GM12878 (cell line): ENCODE measurements around the gene SLC45A2. TPM values are rescaled to one million over a fixed set of nuclear protein-coding genes. Genes with fewer than 3 reads are reported as not detected.

Source experiments
- ATAC-seq: fragments of 200-7000 bp; cut with Tn5 transposase; 3 replicates; pipeline ENCODE4 v1.9.1; 2020; ENCODE audit warnings: mild to moderate bottlenecking, moderate library complexity
- BruUV-seq: library from RNA; stranded (reverse); fragments of 400-500 nt; replicated peaks from 2 replicates; lab custom pipeline; 2021; lab: Mats Ljungman, UMichigan
- CTCF ChIA-PET: fragments of 300-600 bp; sonication (Branson Sonifier 250); formaldehyde crosslinking; extraction: SDS; loops from one replicate; lab custom pipeline; 2021; ENCODE audit warnings: inconsistent platforms; lab: Yijun Ruan, JAX
- POLR2A ChIA-PET: fragments of 350-600 bp; formaldehyde crosslinking; extraction: SDS; loops from one replicate; lab custom pipeline; 2021; ENCODE audit warnings: inconsistent platforms; lab: Charles Lee
- RAD21 ChIA-PET: fragments of 300-600 bp; sonication (Branson Sonifier 250); formaldehyde crosslinking; loops from one replicate; lab custom pipeline; 2023; ENCODE audit warnings: antibody characterized with exemption; ENCODE audit not compliant: unreplicated experiment; lab: Charles Lee
- SMC1A ChIA-PET: fragments of 300-600 bp; sonication (Branson Sonifier 250); formaldehyde crosslinking; loops from one replicate; lab custom pipeline; 2023; ENCODE audit not compliant: unreplicated experiment, uncharacterized antibody; lab: Charles Lee
- DNase-seq: peaks from one replicate; pipeline ENCODE4 v3.0.0-alpha.2; 2011; ENCODE audit warnings: low read depth, low spot score
- FAIRE-seq: peaks from 3 replicates; lab custom pipeline; 2011; peaks lifted over from hg19 to GRCh38; lab: Jason Lieb, UNC
- H2AFZ ChIP-seq: 2 replicates; pipeline ENCODE4 v1.6.0; 2011; ENCODE audit warnings: low read depth, low read length, control low read depth; ENCODE audit not compliant: control insufficient read depth
- H3K27ac ChIP-seq: 2 replicates; pipeline ENCODE4 v1.5.1; 2011; ENCODE audit warnings: control low read depth; ENCODE audit not compliant: control insufficient read depth, insufficient read depth
- H3K27me3 ChIP-seq, 2 experiments: replicated peaks in 1 of 2; 2 replicates each; pipeline versions ENCODE4 v1.6.0 to v1.6.1; 2011; ENCODE audit warnings: low read length in 1 of 2; ENCODE audit not compliant: control insufficient read depth in 2 of 2, insufficient read depth in 2 of 2
- H3K36me3 ChIP-seq, 2 experiments: 2 replicates each; pipeline ENCODE4 v1.5.1; 2011; ENCODE audit warnings: low read length in 1 of 2; ENCODE audit not compliant: control insufficient read depth in 2 of 2, insufficient read depth in 2 of 2
- H3K4me1 ChIP-seq: 2 replicates; pipeline ENCODE4 v1.6.1; 2011; ENCODE audit warnings: mild to moderate bottlenecking, low read length, moderate library complexity, mixed read lengths; ENCODE audit not compliant: control insufficient read depth, insufficient read depth
- H3K4me2 ChIP-seq: 2 replicates; pipeline ENCODE4 v1.6.0; 2011; ENCODE audit warnings: control low read depth; ENCODE audit not compliant: control insufficient read depth, insufficient read depth
- H3K4me3 ChIP-seq: fragments of 200-600 bp; sonication (generic); 2 replicates; pipeline ENCODE4 v1.5.1; 2016
- H3K79me2 ChIP-seq: 2 replicates; pipeline ENCODE4 v1.6.0; 2011; ENCODE audit warnings: low read length; ENCODE audit not compliant: control insufficient read depth, insufficient read depth
- H3K9ac ChIP-seq: 2 replicates; pipeline ENCODE4 v1.8.0; 2011; ENCODE audit warnings: low read length, control low read depth, mixed read lengths; ENCODE audit not compliant: control insufficient read depth, insufficient read depth
- H3K9me3 ChIP-seq: replicated peaks from 3 replicates; pipeline ENCODE4 v1.5.1; 2011; ENCODE audit warnings: mild to moderate bottlenecking, low read length; ENCODE audit not compliant: control insufficient read depth, insufficient read depth
- H4K20me1 ChIP-seq: 2 replicates; pipeline ENCODE4 v1.6.0; 2011; ENCODE audit not compliant: control insufficient read depth, insufficient read depth
- BACH1 ChIP-seq: fragments of 450-650 bp; IDR thresholded peaks from 2 replicates; pipeline ENCODE4 v1.6.1; 2017; ENCODE audit warnings: mild to moderate bottlenecking, borderline replicate concordance
- DPF2 ChIP-seq: fragments of 450-650 bp; IDR thresholded peaks from 2 replicates; pipeline ENCODE4 v1.6.1; 2017; ENCODE audit warnings: mild to moderate bottlenecking
- JUNB ChIP-seq: IDR thresholded peaks from 2 replicates; pipeline ENCODE4 v1.6.1; 2016; ENCODE audit warnings: antibody characterized with exemption, mild to moderate bottlenecking
- NFIC ChIP-seq: IDR thresholded peaks from 2 replicates; pipeline ENCODE4 v1.6.1; 2012; ENCODE audit warnings: low read depth, mild to moderate bottlenecking, inconsistent platforms, low read length, moderate library complexity
- SIN3A ChIP-seq: IDR thresholded peaks from 2 replicates; pipeline ENCODE4 v1.6.1; 2012; ENCODE audit warnings: low read depth, low read length, improper control_type of control experiment
- SRF ChIP-seq, 2 experiments: IDR thresholded peaks; 2 replicates each; pipeline ENCODE4 v1.6.1; 2011; ENCODE audit warnings: low read depth in 2 of 2, low read length in 2 of 2, mild to moderate bottlenecking in 1 of 2, moderate library complexity in 1 of 2
- WGBS: methylation state at CpG from one replicate; pipeline ENCODE4 v1.1.6; 2016; ENCODE audit warnings: low lambda C conversion rate; ENCODE audit not compliant: insufficient replicate concordance, insufficient coverage; ENCODE audit errors: missing lambda C conversion rate; 5-methylcytosine and 5-hydroxymethylcytosine counted together
- in situ Hi-C: fragments of 300-500 bp; cut with MboI; formaldehyde crosslinking; loops from 9 replicates; pipeline ENCODE4 v1.14.3; 2018; ENCODE audit warnings: mixed read lengths
- intact Hi-C: fragments of 100-400 bp; cut with micrococcal nuclease; formaldehyde crosslinking; loops from one replicate; pipeline ENCODE4 v1.14.2; 2022; ENCODE audit not compliant: unreplicated experiment
- polyA plus RNA-seq, 11 experiments: library from polyadenylated mRNA; depleted of rRNA in 4 of 11; unstranded in 6 of 11; stranded (reverse) in 5 of 11; fragments of >200 nt; fragmentation: Nextera tagmentation in 4 of 11; fragmentation: Illumina TruSeq in 1 of 11; extraction: Ambion mirVana in 4 of 11; extraction: Trizol in 1 of 11; gene quantifications; 1 replicate in 1 of 11; 2 replicates in 10 of 11; pipeline versions ENCODE4 v1.2.1 to v1.2.3, GENCODE V29; 2011 to 2016; ENCODE audit warnings: inconsistent platforms in 2 of 11, missing spikeins in 2 of 11, low read depth in 1 of 11
- total RNA-seq, 4 experiments: library from RNA; depleted of rRNA in 3 of 4; stranded (reverse); fragments of >200 nt in 3 of 4; fragmentation: Illumina TruSeq in 1 of 4; extraction: Trizol in 1 of 4; gene quantifications; 2 replicates each; pipeline versions ENCODE4 v1.2.1 to v1.2.3, GENCODE V29; 2013 to 2021

SLC45A2 gene
- total and polyA plus RNA-seq, 10 of the 15 experiments (the other 5 are each of a cell fraction or from before 2014, with no cell fraction given): 0.06 to 0.07 TPM; not detected in 8

DNA sequence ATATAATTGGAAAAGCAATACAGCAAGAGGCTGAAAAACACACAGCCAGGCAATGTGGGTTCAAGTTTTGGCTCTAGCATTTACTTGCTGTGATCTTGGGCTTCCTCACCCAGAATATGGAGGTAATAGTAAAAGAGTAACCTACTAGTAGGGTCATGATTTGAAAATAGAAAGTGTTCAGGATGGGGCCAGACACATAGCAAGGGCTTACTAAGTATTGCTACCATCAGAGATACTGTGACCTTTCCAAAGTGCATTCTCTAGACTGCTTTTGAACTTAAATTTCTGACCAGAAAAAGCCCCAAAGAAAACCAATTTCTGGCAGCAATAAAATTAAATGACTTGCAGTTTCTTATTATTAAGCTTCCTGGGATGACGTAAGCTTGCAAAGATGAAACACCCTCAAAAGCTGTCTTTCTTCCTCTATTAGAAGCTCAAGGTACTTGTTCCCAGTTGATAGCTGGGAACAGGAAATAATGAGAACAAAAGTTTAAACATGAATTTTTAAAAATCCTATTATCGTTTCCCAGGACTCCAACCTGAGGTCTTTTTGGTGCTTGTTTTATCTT is 20.3 kb downstream of the SLC45A2 start:
- no peak overlapping the region; the same call in 1 of the 2 replicates for H2AFZ ChIP-seq
- ATAC-seq (no peak; the same call in 2 of the 3 replicates), DNase-seq (no peak), FAIRE-seq (no peak)
- H3K27ac ChIP-seq: no peak overlapping the region
- no peaks in the 10 kb centered on the region for H3K4me1 ChIP-seq
- CTCF ChIA-PET: interaction anchor here (1.7 to 2.4 kb wide), 2 partner anchors 30 to 377 kb away, joined by 4 to 5 read pairs; no protein-coding TSS in a partner anchor
- H3K4me2 ChIP-seq: no peak overlapping the region
- no peaks in the 10 kb centered on the region for H3K79me2 ChIP-seq
- 20% methylated on average over 2 of the region's 2 CpGs for WGBS
- RAD21 ChIA-PET: interaction anchor here (1.0 kb wide), 1 partner anchor 29 kb away, joined by 3 read pairs; no protein-coding TSS in a partner anchor
- TF ChIP-seq NFIC: 0 out of 2 replicates have a peak, but pooled peaks have one; percentile 16
- TF ChIP-seq JUNB: peak; percentile 12; the same call in 1 of the 2 replicates
- TF ChIP-seq DPF2: no peak
- H3K27me3 ChIP-seq: no peaks in the 10 kb centered on the region
- BruUV-seq: no TSS peak
- no peak overlapping the region for H3K4me3 ChIP-seq
- intact Hi-C loops (no loop called here), in situ Hi-C loops (no loop called here)
- no peak overlapping the region for H3K9ac ChIP-seq
- POLR2A ChIA-PET: no interaction called here
- SMC1A ChIA-PET: interaction anchor here (1.5 to 1.7 kb wide), 2 partner anchors 33 to 529 kb away, joined by 3 to 4 read pairs; no protein-coding TSS in a partner anchor
- no peaks in the 10 kb centered on the region for H3K36me3 ChIP-seq
- H4K20me1 ChIP-seq: no peaks in the 10 kb centered on the region
- no peaks in the 10 kb centered on the region for H3K9me3 ChIP-seq

DNA sequence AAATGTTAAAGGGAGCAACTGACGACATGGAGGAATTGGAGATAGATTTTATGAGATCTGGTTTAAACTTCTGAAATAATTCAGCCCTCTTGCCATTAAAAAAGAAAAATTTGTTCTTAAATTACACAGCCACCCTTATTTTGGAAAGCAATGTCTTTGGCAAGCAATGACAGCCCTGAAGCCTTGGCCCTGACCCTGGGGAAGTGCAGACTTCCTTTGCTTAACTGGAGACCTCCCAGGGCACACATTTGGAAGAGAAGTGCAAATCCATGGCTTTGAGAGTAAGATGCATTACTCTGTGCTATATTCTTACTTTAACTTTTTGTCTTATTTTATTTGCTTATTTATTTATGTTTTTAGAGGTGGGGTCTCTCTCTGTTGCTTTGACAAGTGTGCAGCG is 26.3 kb downstream of the SLC45A2 start:
- POLR2A ChIA-PET: no interaction called here
- H3K27ac ChIP-seq: no peak overlapping the region
- BruUV-seq: no TSS peak
- no peak for TF ChIP-seq BACH1
- TF ChIP-seq SRF (IDR thresholded peaks at IDR 0.05; ENCODE audit: low read depth in 2 of 2, low read length in 2 of 2): no peak
- TF ChIP-seq SIN3A: no peak
- TF ChIP-seq, all 136 proteins: peak for 0
- 67% methylated on average over 2 of the region's 2 CpGs for WGBS
- ATAC-seq: no peak
- no peak for DNase-seq
- Histone ChIP-seq H3K9ac (no peak overlapping the region), H3K36me3 (no peaks in the 10 kb centered on the region), H3K4me1 (no peaks in the 10 kb centered on the region), H3K79me2 (no peaks in the 10 kb centered on the region), H4K20me1 (no peaks in the 10 kb centered on the region), H3K4me2 (no peak overlapping the region), H3K27me3 (no peaks in the 10 kb centered on the region), H2AFZ (no peak overlapping the region), H3K4me3 (no peak overlapping the region), H3K9me3 (no peaks in the 10 kb centered on the region; the same call in 2 of the 3 replicates)
- SMC1A ChIA-PET: interaction anchor here (1.7 kb wide), 1 partner anchor 379 kb away, joined by 3 read pairs; no protein-coding TSS in a partner anchor
- intact Hi-C loops: no loop called here
- CTCF ChIA-PET: interaction anchor here (2.0 to 8.9 kb wide), 2 partner anchors 12 to 24 kb away, joined by 5 to 63 read pairs; no protein-coding TSS in a partner anchor
- RAD21 ChIA-PET: no interaction called here
- no peak for FAIRE-seq
- in situ Hi-C loops: no loop called here
